Skeletal muscle tissue (tissue), 4 donors: ENCODE results near the gene DNAJC5G. TPM values are rescaled to one million over a fixed set of nuclear protein-coding genes. Genes with fewer than 3 reads are reported as not detected.
"Not testable (repeated sequence)": the region's sequence is repeated elsewhere in the genome, so short reads cannot be mapped to it uniquely, and the experiment has no call there.

Source experiments
- H3K27ac ChIP-seq: one replicate; pipeline ENCODE4 v1.7.0; 2013; ENCODE audit warnings: mild to moderate bottlenecking, low read depth, low read length, inconsistent platforms
- H3K27me3 ChIP-seq, 3 donors: one replicate each; pipeline ENCODE4 v1.7.0; 2013; ENCODE audit warnings: low read length in 3 of 3; ENCODE audit not compliant: control insufficient read depth in 3 of 3, insufficient read depth in 3 of 3
- H3K36me3 ChIP-seq, 3 donors: one replicate each; pipeline ENCODE4 v1.7.0; 2013; ENCODE audit warnings: low read length in 3 of 3; ENCODE audit not compliant: control insufficient read depth in 3 of 3, insufficient read depth in 3 of 3
- H3K4me1 ChIP-seq, 3 donors: one replicate each; pipeline ENCODE4 v1.7.0; 2013; ENCODE audit warnings: low read length in 3 of 3, mild to moderate bottlenecking in 3 of 3; ENCODE audit not compliant: control insufficient read depth in 3 of 3, insufficient read depth in 3 of 3
- H3K4me3 ChIP-seq, 3 donors: one replicate each; pipeline ENCODE4 v1.7.0; 2013; ENCODE audit warnings: low read length in 3 of 3
- H3K9ac ChIP-seq, 3 donors: one replicate each; pipeline ENCODE4 v1.7.0; 2013; ENCODE audit warnings: low read length in 3 of 3, mild to moderate bottlenecking in 3 of 3, moderate library complexity in 2 of 3, low read depth in 1 of 3
- H3K9me3 ChIP-seq, 3 donors: one replicate each; pipeline ENCODE4 v1.7.0; 2013; ENCODE audit warnings: low read length in 3 of 3; ENCODE audit not compliant: control insufficient read depth in 3 of 3
- total RNA-seq: library from RNA; depleted of rRNA; stranded (reverse); fragments of >200 nt; gene quantifications from one replicate; pipeline ENCODE4 v1.2.3, GENCODE V29; 2014
- donor health status: Osteomylitis.

Gene DNAJC5G
- total RNA-seq, 1 donor from 2014 or later: under 0.01 TPM

DNA sequence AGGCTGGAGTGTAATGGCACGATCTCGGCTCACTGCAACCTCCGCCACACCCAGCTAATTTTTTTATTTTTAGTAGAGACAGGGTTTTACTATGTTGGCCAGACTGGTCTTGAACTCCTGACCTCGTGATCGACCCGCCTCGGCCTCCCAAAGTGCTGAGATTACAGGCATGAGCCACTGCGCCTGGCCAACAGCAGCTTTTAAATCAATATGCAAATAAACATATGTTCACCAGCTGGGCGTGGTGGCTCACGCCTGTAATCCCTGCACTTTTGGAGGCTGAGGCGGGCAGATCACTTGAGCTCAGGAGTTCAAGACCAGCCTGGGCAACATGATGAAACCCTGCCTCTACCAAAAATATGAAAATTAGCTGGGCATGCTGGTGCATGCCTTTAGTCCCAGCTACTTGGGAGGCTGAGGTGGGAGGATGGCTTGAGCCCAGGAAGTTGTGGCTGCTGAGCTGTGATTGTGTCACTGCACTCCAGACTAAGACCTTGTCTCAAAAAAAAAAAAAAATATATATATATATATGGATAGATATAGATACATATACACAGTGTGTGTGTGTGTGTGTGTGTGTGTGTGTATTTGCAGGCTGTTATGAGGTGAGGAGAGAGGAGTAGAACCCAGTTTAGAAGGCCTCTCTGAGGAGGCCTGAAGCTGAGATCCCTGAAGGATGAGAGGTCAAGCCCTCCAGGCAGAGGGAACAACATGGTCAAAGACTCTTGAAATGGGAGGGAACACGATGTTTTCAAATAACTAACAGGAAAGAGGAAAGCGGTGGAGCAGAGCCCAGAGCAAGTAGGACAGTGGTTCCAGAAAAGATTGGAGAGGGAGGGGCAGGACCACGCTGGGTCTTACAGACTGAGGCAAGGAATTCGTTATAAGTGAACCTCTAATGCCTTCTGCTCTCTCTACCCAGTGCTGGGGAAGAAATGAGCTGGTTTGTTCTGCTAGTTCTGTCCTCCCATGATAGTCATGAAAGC, 2.4 kb upstream of the DNAJC5G start:
- not testable (repeated sequence) for H3K36me3 ChIP-seq, H3K4me1 ChIP-seq, H3K9me3 ChIP-seq, H3K4me3 ChIP-seq, H3K9ac ChIP-seq, H3K27ac ChIP-seq
- peaks cover 3 to 12% (median 9%) of the 10 kb centered on the region in 3 donors for H3K27me3 ChIP-seq

- Histone ChIP-seq H3K27me3 (peaks cover 0 to 12% (median 0%) of the 10 kb centered on the region in 3 donors), H3K9ac (no peak overlapping the region), H3K4me1 (peaks cover 20 to 27% (median 22%) of the 10 kb centered on the region in 3 donors), H3K27ac (no peak overlapping the region), H3K9me3 (no peaks in the 10 kb centered on the region), H3K36me3 (no peaks in the 10 kb centered on the region), H3K4me3 (no peak overlapping the region)
Observed at GRCh38 chr2:27278010-27278409, 2.8 kb downstream of the DNAJC5G start.

DNA sequence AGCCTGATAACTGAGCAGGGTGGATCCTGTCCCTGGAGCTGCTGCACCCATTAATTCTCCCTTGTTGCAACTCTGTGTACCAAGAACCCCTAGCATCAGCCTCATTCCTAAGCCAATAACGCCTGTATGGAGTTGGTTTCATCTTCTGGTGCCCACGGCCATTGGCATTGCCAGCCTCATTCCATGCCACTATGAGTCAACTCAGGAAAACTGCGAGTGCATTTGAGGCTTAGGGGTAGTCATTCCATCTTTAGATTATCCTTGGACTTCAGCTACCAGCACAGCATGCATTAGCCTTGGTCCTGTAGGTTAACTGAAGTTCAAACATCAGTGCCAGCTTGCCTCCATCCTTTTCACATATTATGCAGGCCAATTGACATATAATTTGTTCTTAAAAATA, 5.6 kb downstream of the DNAJC5G start:
- Histone ChIP-seq H3K27me3 (peaks cover 0 to 4% (median 0%) of the 10 kb centered on the region in 3 donors), H3K4me1 (peaks cover 20 to 27% (median 25%) of the 10 kb centered on the region in 3 donors), H3K36me3 (peaks cover 0 to 11% (median 2%) of the 10 kb centered on the region in 3 donors), H3K9ac (peak overlapping the region in 2 of 3 donors; percentile 78 to 98), H3K4me3 (peak overlapping the region in 2 of 3 donors; percentile 25 to 29), H3K9me3 (no peaks in the 10 kb centered on the region), H3K27ac (peak overlapping the region; percentile 99)

DNA sequence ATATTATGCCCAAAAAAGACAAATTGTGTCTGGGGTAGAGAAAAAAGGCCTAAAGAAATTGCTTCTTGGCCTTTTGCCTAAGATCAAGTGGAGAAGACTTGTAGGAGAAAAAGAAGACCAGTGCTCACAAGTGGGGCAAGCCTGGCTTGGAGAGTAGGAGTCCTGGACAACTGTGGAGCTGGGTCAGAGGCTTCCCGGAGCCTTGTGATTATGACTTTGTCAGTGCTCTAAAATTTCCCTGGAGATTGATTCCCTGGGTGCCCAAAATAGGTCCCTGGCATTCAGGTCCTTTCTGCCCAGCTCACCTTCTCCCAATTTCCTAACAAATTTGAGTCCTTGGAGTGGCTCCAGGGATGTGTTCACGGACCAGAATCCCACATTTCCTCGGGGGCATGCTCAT, 6.2 kb downstream of the DNAJC5G start:
- Histone ChIP-seq H3K4me1 (peaks cover 20 to 29% (median 28%) of the 10 kb centered on the region in 3 donors), H3K9ac (peak overlapping the region; percentile 78 to 99 (median 98)), H3K4me3 (peak overlapping the region; percentile 49 to 99 (median 97)), H3K27ac (peak overlapping the region; percentile 99), H3K36me3 (peaks cover 0 to 11% (median 2%) of the 10 kb centered on the region in 3 donors), H3K9me3 (no peaks in the 10 kb centered on the region), H3K27me3 (peaks cover 0 to 2% (median 0%) of the 10 kb centered on the region in 3 donors)

DNA sequence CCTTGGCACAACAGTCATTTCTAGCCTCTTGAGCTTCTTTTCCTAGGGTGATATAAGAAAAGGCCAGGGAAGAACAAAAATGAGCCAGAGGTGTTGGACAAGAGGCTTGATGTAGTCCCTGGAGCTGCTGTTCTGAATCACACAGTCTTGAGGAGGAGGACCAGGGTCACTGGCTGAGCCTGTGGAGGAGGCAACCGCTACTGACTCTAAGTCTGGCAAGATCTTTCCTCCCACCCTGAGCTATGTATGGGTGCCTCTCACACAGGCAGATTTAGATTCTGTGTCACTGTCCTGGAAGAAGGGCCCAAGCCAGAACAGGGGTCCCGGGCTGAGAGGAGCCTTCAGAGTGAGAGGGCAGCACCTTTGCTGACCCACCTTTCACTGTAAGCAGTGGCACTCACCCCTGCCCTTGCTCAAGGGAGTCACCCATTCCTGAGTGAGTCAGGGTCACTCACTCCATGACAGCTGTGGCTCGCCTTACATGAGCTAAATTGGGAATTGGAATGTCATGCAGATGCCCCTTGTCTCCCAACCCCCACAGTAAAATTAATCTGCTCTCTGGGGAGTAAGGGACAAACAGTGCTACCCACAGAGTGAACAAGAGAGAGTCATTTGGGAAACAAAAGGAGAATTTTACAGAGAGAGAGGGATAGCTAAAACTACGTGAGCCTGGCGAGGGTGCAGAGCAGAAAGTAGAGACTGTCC, 6.8 kb downstream of the DNAJC5G start, which contains the start of gene TRIM54:
TSS of gene TRIM54 (plus strand) at position 575 of the 705 bp plus-strand sequence. CDS start 303 bp downstream, outside the sequence.
- peak within 1 kb of the TSS; percentile 99 for H3K27ac ChIP-seq
- no peaks in the 10 kb centered on the region for H3K9me3 ChIP-seq
- H3K4me3 ChIP-seq: peak within 1 kb of the TSS; percentile 97 to 99 (median 98)
- H3K9ac ChIP-seq: peak within 1 kb of the TSS; percentile 98 to 100 (median 99)
- H3K36me3 ChIP-seq: peaks cover 0 to 13% (median 2%) of the 10 kb centered on the region in 3 donors
- no peaks in the 10 kb centered on the region for H3K27me3 ChIP-seq
- H3K4me1 ChIP-seq: peaks cover 25 to 33% (median 33%) of the 10 kb centered on the region in 3 donors

GRCh38 chr2:27282892-27283291, 7.7 kb downstream of the DNAJC5G start:
- Histone ChIP-seq H3K9ac (peak overlapping the region; percentile 98 to 100 (median 99)), H3K27me3 (no peaks in the 10 kb centered on the region), H3K9me3 (no peaks in the 10 kb centered on the region), H3K36me3 (peaks cover 2 to 17% (median 3%) of the 10 kb centered on the region in 3 donors), H3K4me1 (peaks cover 33 to 42% (median 41%) of the 10 kb centered on the region in 3 donors), H3K27ac (peak overlapping the region; percentile 99), H3K4me3 (peak overlapping the region; percentile 97 to 99 (median 98))

DNA sequence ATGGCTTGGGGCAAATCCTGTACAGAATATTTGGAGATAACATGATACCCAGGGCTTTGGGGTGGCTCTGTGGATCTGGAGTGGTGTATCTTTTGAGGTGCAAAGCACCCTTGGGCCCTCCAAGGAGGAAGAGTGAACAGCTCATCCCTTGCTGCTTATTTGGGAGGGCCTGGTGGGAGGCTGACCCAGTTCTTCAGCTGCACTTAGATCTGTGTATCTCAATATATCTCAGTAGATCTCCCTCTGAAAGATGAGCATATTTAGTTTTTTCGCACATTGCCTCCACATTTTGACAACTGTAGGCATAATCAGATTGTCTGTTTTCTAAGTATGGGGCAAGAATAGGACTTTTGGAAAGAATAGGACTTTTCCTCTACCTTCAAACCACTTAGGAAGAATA, 9.8 kb downstream of the DNAJC5G start:
- Histone ChIP-seq H3K27me3 (no peaks in the 10 kb centered on the region), H3K36me3 (peaks cover 7 to 20% (median 10%) of the 10 kb centered on the region in 3 donors), H3K4me3 (peak overlapping the region; percentile 97 to 99 (median 98)), H3K9ac (peak overlapping the region; percentile 66 to 100 (median 98)), H3K9me3 (no peaks in the 10 kb centered on the region), H3K27ac (peak overlapping the region; percentile 99), H3K4me1 (peaks cover 42 to 62% (median 46%) of the 10 kb centered on the region in 3 donors)

GRCh38 chr2:27285481-27285880, 10.2 kb downstream of the DNAJC5G start:
- peak overlapping the region; percentile 99 for H3K27ac ChIP-seq
- H3K4me3 ChIP-seq: peak overlapping the region; percentile 97 to 99 (median 98)
- peaks cover 41 to 62% (median 41%) of the 10 kb centered on the region in 3 donors for H3K4me1 ChIP-seq
- no peaks in the 10 kb centered on the region for H3K9me3 ChIP-seq
- H3K9ac ChIP-seq: peak overlapping the region; percentile 66 to 100 (median 98)
- H3K27me3 ChIP-seq: no peaks in the 10 kb centered on the region
- H3K36me3 ChIP-seq: peaks cover 7 to 20% (median 10%) of the 10 kb centered on the region in 3 donors

- Histone ChIP-seq H3K9ac (peak overlapping the region; percentile 15 to 69 (median 55)), H3K27me3 (no peaks in the 10 kb centered on the region), H3K4me3 (peak overlapping the region; percentile 32 to 63 (median 49)), H3K9me3 (no peaks in the 10 kb centered on the region), H3K4me1 (peaks cover 46 to 69% (median 55%) of the 10 kb centered on the region in 3 donors), H3K27ac (peak overlapping the region; percentile 3), H3K36me3 (peaks cover 7 to 20% (median 10%) of the 10 kb centered on the region in 3 donors)
Observed at GRCh38 chr2:27288610-27289009, 13.4 kb downstream of the DNAJC5G start.
